Left lung (tissue), 10 donors: ENCODE results near the gene IFI27L2. TPM values are rescaled to one million over a fixed set of nuclear protein-coding genes. Genes with fewer than 3 reads are reported as not detected.
A peak's percentile ranks its signal among the peaks of the same experiment; 100 is the strongest.

Experiments
- ATAC-seq: fragments of 200-7000 bp; cut with Tn5 transposase; one replicate; pipeline ENCODE4 v1.9.1; 2020; ENCODE audit warnings: moderate library complexity
- DNase-seq, 4 donors: peaks; one replicate each; pipeline ENCODE4 v3.0.0-alpha.2; 2013 to 2020
- H3K27ac ChIP-seq, 2 donors: fragments of 200-600 bp; sonication (generic) in 1 of 2; one replicate each; pipeline versions ENCODE4 v1.5.0 to v1.8.0; 2020 to 2021
- H3K27me3 ChIP-seq, 2 donors: fragments of 200-600 bp; sonication (generic) in 1 of 2; one replicate each; pipeline versions ENCODE4 v1.5.0 to v1.8.0; 2020 to 2021
- H3K36me3 ChIP-seq, 2 donors: fragments of 200-600 bp; sonication (generic) in 1 of 2; one replicate each; pipeline versions ENCODE4 v1.5.0 to v1.8.0; 2020 to 2021
- H3K4me1 ChIP-seq, 2 donors: fragments of 200-600 bp; one replicate each; pipeline ENCODE4 v1.8.0; 2021
- H3K4me3 ChIP-seq, 2 donors: fragments of 200-600 bp; sonication (generic) in 1 of 2; one replicate each; pipeline versions ENCODE4 v1.5.0 to v1.8.0; 2020 to 2021; ENCODE audit warnings: mild to moderate bottlenecking in 1 of 2
- H3K9me3 ChIP-seq, 2 donors: fragments of 200-600 bp; sonication (generic) in 1 of 2; one replicate each; pipeline versions ENCODE4 v1.5.0 to v1.8.0; 2020 to 2021
- intact Hi-C, 2 donors: fragments of 100-400 bp; cut with DNase I; formaldehyde crosslinking; loops; one replicate each; pipeline versions ENCODE4 v1.11.2 to v1.14.2; 2022
- polyA plus RNA-seq, 6 donors: library from polyadenylated mRNA; unstranded; fragments of 120-200 nt; gene quantifications; one replicate each; pipeline ENCODE4 v1.2.1, GENCODE V29; 2013; ENCODE audit not compliant: insufficient read length in 6 of 6
- total RNA-seq, 2 donors: library from RNA; stranded (reverse); fragmentation: NEBNext Ultra II Directional; extraction: Animal tissue kit (Norgen Biotek cat#: 25700); gene quantifications; one replicate each; pipeline ENCODE4 v1.2.1, GENCODE V29; 2021
- TF ChIP-seq, protein P1 (sequence below), 2 donors: fragments of 200-600 bp; sonication (generic) in 1 of 2; IDR thresholded peaks; one replicate each; pipeline versions ENCODE4 v1.5.0 to v1.8.0; 2021; ENCODE audit warnings: antibody characterized with exemption in 2 of 2
- donor health status: DM: no; HTN: yes; CAD: no.
- donor health status: DM: no; HTN: no; CAD: no.

Gene IFI27L2
- total and polyA plus RNA-seq, 8 donors: 30.7 to 59.3 (median 39.5) TPM

DNA sequence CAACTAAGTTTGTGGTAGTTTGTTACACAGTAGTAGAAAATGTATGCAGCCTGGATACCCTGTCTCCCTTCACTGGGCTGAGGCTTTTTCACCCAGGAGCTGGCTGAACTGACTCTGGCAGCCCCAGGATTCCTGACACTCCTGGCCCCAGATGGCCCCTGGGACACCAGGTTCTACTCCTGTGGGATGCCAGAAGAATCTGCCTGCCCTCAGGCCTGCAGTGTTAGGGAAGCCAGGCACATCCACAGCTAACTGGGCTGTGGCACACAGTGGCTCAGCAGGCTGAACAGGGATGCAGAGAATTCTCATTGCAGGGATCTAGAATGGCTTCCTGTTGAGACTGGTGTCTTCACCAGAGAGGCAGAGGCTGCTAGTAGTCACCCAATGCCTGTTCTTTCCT, 10.3 kb downstream of the IFI27L2 start:
- H3K9me3 ChIP-seq: peaks cover 0 to 24% of the 10 kb centered on the region in 2 donors
- H3K36me3 ChIP-seq: no peaks in the 10 kb centered on the region
- DNase-seq: no peak
- H3K4me3 ChIP-seq: no peak overlapping the region
- H3K4me1 ChIP-seq: peaks cover 0 to 12% of the 10 kb centered on the region in 2 donors
- no peak for ATAC-seq
- intact Hi-C loops: no loop called here
- no peaks in the 10 kb centered on the region for H3K27me3 ChIP-seq
- no peak overlapping the region for H3K27ac ChIP-seq
- TF ChIP-seq, protein P1, sequence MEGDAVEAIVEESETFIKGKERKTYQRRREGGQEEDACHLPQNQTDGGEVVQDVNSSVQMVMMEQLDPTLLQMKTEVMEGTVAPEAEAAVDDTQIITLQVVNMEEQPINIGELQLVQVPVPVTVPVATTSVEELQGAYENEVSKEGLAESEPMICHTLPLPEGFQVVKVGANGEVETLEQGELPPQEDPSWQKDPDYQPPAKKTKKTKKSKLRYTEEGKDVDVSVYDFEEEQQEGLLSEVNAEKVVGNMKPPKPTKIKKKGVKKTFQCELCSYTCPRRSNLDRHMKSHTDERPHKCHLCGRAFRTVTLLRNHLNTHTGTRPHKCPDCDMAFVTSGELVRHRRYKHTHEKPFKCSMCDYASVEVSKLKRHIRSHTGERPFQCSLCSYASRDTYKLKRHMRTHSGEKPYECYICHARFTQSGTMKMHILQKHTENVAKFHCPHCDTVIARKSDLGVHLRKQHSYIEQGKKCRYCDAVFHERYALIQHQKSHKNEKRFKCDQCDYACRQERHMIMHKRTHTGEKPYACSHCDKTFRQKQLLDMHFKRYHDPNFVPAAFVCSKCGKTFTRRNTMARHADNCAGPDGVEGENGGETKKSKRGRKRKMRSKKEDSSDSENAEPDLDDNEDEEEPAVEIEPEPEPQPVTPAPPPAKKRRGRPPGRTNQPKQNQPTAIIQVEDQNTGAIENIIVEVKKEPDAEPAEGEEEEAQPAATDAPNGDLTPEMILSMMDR (IDR thresholded peaks at IDR 0.05): no peak

DNA sequence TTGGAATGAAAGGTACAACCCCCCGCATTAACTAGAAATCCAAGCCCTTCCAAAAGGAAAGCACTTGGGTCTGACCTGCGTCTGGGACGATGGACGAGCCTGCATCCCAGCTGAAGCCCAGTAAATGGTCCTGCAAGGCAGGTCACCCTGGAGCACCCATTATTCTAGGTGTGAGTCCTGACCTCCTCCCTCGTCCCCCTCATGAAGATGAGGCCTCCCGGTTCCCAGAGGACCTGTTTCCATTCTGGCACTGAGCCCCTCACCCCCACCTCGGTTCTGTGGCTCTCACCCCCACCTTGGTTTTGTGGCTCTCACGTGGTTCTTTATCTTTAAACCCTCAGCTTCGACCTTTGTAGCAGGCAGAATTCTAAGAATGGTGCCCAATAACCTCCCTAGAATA, 11.5 kb downstream of the IFI27L2 start:
- Histone ChIP-seq H3K4me1 (peaks cover 0 to 12% of the 10 kb centered on the region in 2 donors), H3K9me3 (peaks cover 0 to 24% of the 10 kb centered on the region in 2 donors), H3K36me3 (no peaks in the 10 kb centered on the region), H3K27me3 (no peaks in the 10 kb centered on the region), H3K4me3 (no peak overlapping the region), H3K27ac (no peak overlapping the region)
- TF ChIP-seq, protein P1 (IDR thresholded peaks at IDR 0.05): no peak
- intact Hi-C loops: no loop called here
- DNase-seq (no peak), ATAC-seq (no peak)

DNA sequence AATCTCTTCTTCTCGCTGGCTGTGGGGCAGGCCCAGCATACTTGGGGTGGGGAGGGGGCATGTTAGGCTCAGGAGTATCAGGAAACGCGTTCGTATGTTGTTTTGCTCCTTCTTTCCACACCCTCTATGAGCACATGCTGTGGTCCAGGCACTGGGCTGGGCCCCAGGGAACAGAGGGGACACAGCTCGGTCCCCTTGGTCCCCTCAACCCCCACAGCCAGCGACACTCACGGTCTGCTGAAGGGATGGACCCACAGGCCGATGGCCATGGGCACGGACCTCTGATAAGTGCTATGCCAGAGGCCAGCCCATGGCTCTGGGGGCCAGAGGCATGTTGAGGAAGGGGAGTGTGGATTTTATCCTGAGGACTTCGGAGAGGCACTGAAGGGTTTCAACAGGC, 12.7 kb downstream of the IFI27L2 start:
- TF ChIP-seq, protein P1 (IDR thresholded peaks at IDR 0.05): no peak
- DNase-seq (no peak), ATAC-seq (no peak)
- Histone ChIP-seq H3K27me3 (no peaks in the 10 kb centered on the region), H3K4me1 (peaks cover 0 to 12% of the 10 kb centered on the region in 2 donors), H3K9me3 (peaks cover 0 to 24% of the 10 kb centered on the region in 2 donors), H3K4me3 (no peak overlapping the region), H3K36me3 (no peaks in the 10 kb centered on the region), H3K27ac (no peak overlapping the region)
- intact Hi-C loops: no loop called here

DNA sequence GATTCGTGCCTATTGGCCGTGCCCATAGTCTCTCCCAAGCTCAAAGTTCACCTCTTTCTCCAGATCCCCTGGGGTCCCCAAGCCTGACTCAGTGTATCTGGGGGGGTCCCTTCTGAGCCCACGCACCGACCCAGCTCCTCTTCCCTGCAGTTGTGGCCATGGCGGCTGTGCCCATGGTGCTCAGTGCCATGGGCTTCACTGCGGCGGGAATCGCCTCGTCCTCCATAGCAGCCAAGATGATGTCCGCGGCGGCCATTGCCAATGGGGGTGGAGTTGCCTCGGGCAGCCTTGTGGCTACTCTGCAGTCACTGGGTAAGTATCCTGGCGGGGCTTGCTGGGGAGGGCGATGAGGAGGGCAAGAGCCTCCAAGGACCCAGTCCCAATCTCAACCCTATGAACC, 13.8 kb downstream of the IFI27L2 start:
- intact Hi-C loops: no loop called here
- Histone ChIP-seq H3K36me3 (no peaks in the 10 kb centered on the region), H3K27me3 (no peaks in the 10 kb centered on the region), H3K27ac (peak overlapping the region; percentile 44 to 64), H3K9me3 (peaks cover 0 to 19% of the 10 kb centered on the region in 2 donors), H3K4me3 (no peak overlapping the region), H3K4me1 (peaks cover 0 to 12% of the 10 kb centered on the region in 2 donors)
- DNase-seq (no peak), ATAC-seq (no peak)
- TF ChIP-seq, protein P1 (IDR thresholded peaks at IDR 0.05): no peak

DNA sequence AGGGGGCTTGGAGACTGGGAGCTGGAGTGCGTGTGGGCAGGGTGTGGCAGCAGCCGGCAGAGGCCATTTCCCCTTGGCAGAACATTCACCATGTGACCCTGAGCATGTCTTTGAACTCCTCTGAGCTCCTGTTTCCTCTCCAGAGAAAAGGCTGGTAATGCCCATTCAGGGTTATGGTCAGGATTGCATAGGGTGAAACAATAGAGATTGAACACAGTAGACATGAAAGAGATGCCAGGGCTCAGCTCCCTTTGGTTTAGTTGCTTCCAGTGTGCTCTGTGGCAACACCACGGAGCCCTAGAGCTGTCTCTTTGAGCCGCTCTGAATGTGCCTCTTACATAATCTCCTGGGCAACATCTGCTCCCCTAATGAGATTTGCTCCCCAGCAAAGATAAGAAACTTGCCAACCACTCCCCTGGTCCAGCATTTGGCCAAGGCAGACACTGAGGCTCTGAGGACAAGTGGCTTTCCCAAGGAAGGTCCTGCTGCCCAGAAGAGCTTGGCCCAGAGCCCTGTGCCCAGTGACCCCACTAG, 14.3 kb downstream of the IFI27L2 start:
- peaks cover 0 to 14% of the 10 kb centered on the region in 2 donors for H3K9me3 ChIP-seq
- intact Hi-C loops: no loop called here
- H3K36me3 ChIP-seq: no peaks in the 10 kb centered on the region
- peak; percentile 52 for ATAC-seq
- DNase-seq: peak in 1 of 4 donors; percentile 19
- no peaks in the 10 kb centered on the region for H3K27me3 ChIP-seq
- peak overlapping the region; percentile 44 to 64 for H3K27ac ChIP-seq
- H3K4me3 ChIP-seq: no peak overlapping the region
- TF ChIP-seq, protein P1 (IDR thresholded peaks at IDR 0.05): no peak
- H3K4me1 ChIP-seq: peaks cover 0 to 13% of the 10 kb centered on the region in 2 donors
